Activated T-cell treated with anti-CD3 and anti-CD28 coated beads for 4 hours (primary cell): ENCODE results near the gene MYO19.
"Not testable (repeated sequence)": the region's sequence is repeated elsewhere in the genome, so short reads cannot be mapped to it uniquely, and the experiment has no call there.

Source experiments
- DNase-seq: peaks from one replicate; pipeline ENCODE4 v3.0.0-alpha.2; 2020

Gene MYO19

DNA sequence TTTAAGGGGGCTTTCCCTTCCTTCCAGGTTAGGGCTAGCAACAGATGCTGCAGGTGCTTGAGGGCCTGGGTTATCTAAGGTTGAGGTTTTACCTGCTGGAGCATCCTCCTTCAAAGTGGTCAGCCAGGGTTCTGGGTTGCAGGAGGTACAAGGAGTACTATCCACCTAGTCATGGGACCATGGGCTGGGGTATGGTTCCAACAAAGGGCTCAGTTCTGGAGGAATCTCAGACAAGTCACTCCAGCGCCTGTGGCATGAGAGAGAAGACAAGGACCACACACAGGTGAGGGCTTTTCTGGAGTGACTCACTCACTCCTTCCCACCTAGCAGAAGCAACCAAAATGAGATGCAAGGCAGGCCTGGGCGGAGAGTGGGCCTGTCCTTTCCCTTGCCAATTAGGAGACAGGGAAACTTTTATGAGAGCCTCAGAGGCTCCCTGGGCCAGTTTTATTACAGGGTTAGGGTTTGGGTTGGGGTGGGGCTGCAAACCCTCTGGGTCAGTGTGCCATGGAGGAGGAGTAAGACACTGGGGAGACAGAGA lies 2.2 kb downstream of the MYO19 start:
- DNase-seq, result no peak

DNA sequence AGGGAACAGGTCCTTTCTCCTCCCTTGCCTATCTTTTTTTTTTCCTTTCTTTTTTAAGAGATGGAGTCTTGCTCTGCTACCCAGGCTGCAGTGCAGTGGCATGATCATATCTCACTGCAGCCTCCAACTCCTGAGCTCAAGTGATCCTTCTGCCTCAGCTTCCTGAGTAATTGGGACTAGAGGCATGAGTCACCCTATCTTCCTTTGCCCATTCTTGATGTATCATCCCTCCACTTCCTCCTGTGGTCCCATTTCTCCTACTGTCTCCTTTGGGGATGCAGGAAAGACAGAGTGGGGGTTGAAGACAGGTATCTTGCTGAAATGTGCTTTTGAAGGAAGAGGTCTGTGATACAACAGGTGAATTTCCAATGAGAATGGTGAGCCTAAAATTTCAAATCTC lies 5.5 kb downstream of the MYO19 start:
- DNase-seq, result no peak

DNA sequence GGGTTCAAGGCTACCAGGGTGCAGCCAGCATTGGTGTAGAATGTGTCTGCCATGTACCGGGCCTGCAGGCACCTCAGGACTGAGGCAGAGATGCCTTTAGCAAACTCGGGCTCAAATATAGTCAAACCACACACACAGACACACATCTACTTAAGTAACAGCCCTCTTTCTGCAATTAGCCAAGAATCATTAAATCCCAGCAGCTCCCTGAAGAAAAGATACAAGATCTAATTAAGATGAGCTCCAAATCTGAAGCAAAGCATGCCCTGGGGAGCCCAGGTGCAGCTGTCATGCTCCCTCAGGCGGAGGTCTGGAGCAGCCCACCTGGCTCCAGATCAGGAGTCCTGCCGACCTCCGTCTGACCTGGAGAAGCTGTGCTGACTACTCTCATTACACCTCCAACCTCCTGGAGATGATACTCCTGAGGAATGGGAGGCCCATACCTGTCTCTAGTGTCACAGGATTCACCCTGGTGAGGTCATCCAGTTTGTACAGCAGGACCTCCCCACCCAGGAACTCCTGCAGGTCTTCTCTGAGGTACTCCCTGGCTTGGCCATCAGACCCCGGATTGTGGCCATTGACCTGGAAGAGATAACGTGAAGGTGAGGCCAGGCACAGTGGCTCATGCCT lies 6.9 kb downstream of the MYO19 start:
- DNase-seq, result no peak

DNA sequence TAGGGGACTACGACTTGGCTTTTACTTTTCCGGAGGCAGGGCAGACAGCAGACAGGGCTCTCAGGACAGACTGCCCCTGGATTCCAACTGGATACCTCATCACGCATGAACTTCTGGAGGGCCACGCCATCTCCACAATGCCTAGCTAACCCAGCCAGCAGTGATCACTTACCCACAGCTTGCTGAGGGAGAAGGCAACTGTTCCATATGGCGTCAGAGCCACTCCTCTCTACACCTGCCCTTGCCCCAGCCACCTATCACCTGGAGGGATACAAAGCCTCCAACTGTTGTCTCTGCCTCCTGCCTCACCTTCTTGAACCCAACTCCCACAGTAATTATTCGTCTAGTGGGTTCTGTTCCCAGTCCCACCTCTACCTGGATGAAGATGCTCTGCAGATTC lies 8.8 kb downstream of the MYO19 start:
- no peak for DNase-seq

DNA sequence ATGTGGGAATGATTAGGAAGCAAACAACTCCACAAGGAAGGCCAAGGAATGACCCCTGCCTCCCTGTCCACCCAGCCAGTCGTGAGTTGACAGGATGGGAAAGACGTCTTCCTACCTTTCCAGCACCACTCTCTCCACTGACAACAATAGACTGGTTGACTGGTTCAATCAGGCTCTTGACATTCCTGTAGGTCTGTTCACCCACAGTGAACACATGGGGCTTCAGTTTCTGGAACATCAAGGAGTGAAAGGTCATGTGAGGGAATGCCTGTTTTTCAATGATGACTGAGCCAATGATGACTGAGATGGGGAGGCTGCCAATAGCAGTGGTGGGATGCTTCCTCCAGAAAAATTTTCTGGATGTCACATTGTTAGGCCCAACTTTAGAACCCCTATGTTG lies 9.6 kb downstream of the MYO19 start:
- DNase-seq, result no peak

DNA sequence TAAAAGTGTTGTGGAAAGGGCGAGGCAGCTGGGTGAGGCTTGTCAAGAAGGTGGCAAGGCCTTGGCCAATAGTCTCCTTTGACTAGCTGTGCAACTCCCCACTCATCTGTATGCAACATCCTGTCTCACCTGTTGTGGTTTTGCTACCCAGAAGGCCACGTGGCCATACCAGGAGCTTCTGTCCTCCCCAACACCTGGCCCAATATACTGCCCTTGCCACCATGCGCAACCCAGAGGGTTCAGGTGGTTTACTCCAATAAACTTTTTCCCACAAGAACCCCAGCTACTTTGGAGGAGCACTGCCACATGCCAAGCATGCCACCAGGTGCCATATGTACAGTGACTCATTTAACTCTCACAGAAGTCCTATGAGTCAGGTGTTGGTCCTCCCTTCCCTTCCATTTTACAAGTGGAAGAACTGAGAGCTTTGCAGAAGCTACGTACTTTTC lies 10.2 kb downstream of the MYO19 start:
- DNase-seq, result no peak

DNA sequence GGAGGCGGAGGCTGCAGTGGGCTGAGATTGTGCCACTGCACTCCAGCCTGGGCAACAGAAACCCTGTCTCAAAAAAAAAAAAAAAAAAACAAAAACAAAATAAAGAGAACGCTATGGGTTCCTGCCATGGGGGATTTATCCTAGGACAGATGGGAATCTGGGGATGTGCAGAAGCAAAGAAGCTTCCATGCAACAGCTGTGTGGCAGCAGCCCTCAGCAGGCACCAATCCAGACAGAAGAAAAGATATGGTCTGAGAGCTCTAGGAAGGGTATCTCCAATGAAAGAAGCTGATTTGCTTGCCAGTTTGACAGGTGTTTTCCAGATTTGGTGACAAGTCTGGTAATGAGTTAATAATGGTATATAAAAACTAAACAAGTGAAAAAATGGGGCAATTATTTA lies 11.6 kb downstream of the MYO19 start:
- DNase-seq, result no peak

DNA sequence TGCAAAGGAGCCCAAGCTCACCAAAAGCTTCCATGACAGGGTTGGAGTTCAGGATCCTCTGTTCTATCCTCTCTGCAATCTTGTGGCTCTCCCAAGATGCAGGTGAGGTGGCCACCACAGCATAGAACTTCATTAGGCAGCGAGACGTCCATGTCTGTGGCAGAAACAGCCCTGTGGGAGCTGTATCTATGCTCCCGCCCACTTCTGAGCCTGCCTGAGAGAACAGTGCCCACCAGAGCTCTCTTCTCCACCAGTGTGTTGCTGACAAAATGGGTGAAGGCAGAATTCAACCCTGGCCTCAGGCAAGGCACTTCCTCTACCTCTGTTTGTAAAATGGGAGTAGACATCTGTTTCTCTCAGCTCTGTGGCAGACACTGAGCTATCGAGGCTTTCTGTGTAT lies 18.8 kb downstream of the MYO19 start:
- no peak for DNase-seq

DNA sequence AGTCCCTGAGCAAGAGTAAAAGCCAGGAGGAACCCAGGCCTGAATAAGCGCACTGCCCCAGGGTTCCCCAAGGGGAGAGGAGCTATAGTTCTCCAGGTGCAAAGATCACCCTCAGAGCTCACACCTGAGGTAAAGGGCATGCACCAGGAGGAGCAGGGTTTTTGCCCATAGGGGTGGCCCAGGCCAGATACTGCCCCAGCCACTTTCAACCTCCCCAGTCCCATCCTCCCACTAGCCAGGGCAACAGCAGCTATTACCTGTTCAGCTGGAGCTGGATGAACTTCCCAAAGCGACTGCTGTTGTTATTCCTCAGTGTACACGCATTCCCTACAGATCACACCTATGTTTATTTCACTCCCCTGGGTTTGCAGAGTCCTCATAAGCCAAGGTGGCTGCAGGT lies 19.8 kb downstream of the MYO19 start:
- DNase-seq, result no peak

DNA sequence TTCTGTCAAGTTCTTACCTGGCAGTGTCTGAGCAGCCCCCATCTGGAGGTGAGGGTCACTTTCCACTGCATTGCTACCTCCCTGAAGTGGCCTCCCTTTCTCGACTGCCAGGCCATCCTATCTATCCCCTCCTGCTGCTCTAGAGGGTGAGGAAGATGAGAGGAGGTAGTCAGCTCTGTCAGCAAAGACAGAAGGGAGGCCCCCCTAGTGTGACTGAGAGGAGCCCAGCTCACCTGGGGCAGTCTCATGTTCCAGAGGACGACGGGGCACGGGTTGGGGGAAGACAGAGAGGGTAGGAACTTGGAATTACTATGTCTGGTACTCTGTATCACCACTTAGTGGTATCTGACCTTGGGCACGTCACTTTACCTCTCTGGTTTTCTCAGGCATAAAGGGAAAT lies 22.0 kb downstream of the MYO19 start:
- DNase-seq, result no peak

DNA sequence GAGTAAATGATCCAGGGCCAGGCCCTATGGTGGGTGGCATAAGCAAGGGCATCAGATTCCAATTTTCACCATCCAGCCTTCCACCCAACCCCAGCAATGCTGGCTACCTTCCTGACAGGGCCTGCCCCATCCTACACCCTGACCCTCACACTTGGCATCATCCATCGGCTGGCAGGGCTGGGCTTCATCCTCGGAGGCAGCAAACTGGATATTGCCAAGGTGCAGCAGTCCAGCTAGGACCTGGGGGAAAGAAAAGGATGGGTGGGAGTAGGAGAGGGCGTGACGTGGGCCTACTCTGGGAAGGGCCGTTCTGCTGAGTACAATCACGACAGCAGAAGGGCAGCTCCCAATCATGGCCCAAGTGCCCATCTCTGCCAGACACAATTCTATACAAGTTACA lies 23.5 kb downstream of the MYO19 start:
- no peak for DNase-seq

DNA sequence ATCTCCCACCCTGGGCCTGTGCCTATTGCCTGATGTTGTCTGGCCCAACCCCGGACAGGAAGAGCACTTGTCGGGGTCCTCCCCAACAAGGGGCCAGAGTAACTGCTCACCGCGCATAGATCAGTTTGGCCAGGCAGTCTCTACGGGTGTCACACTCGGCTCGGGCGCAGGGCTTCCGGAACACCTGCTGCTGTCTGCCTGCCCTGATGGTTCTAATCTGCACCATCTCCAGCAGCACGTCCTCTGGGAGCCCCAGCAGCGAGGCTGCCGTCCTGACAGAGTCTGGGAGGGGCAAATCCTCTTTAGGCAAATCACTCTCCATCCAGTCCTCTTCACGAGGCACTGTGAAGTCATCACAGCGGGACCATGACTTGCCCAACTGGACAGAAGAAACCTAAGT lies 24.0 kb downstream of the MYO19 start:
- DNase-seq, result no peak

DNA sequence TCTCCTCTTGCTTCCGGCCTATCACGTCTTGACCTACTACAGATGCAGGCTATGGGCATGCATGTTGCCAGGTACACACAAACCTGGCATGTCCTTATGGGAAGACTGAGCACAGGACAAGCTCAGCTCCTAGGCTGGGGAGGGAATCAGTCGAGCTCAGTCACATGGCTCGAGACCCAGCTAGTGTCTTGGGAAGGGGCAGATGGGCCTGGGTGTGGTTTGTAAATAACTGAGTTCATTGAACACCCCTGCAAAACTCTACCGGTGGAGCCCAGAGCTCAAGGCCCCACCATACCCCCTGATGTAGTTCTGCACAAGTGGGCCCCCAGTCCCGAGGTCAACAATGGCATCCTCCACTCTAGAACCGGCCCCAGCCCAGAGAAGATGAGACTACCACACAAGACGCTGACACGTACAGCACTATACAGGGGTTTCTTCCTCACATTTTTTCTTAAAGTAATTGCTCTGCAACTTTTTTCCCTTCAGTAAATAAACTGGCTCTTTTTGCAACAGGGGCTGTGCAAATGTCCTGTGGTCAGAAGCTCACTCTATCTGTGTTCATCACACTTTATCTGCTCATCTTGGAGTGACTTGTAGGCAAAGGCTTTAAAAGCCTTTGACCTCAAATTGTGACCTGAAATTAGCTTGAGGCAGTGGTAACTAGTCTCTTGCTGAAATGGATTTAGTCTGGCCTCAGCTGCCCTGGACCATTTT lies 25.2 kb downstream of the MYO19 start:
- DNase-seq, result no peak

DNA sequence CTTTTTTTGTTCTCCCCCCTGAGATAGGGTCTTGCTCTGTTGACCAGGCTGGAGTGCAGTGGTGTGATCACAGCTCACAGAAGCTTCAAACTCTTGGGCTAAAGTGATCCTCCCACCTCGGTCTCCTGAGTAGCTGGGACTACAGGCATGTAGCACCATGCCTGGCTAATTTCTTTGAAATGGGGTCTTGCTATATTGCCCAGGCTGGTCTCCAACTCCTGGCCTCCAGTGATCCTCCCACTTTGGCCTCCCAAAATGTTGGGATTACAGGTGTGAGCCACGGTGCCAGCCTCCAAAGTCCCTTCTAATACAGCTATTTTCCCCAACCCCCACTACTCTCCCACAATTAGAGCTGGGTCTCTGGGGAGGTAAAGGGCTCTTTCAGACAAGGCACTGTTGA lies 26.2 kb downstream of the MYO19 start:
- DNase-seq, result not testable (repeated sequence)

DNA sequence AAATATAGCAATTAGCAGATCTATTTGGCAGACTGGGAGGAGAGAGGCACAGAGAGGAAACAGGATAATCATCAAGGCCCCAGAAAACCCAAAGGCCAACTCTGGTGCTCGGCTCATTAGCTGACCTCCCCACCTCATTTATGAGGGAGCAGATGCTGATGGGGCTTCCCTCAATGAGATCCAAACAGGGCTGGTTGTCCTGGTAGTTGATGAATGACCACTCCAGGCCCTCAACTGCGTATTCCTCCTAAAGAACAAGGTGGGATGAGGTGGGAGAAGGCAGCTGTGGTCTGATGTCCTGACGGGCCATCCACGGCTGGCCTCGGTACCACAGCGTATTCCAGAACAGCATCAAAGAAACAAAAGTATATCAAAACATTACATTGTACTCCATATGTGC lies 27.4 kb downstream of the MYO19 start:
- no peak for DNase-seq

DNA sequence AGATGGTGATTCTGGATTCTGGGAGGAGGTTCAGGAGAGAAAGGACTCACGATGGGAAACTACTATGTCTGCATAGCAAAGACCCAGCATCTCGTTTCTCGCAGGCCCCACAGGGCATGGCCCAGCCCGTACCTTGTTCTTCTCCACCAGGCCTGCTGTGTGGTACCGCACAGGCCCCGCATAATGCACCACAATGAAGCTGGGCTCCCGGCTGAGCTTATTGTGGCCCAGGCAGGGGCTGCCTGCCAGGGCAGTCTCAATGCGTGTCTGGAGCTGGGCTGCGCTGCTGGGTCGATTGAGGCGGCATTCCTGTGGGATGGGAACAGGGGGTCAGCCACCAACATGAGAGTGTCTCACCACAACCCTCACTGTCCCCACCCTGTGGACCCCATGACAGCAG lies 27.8 kb downstream of the MYO19 start:
- no peak for DNase-seq

DNA sequence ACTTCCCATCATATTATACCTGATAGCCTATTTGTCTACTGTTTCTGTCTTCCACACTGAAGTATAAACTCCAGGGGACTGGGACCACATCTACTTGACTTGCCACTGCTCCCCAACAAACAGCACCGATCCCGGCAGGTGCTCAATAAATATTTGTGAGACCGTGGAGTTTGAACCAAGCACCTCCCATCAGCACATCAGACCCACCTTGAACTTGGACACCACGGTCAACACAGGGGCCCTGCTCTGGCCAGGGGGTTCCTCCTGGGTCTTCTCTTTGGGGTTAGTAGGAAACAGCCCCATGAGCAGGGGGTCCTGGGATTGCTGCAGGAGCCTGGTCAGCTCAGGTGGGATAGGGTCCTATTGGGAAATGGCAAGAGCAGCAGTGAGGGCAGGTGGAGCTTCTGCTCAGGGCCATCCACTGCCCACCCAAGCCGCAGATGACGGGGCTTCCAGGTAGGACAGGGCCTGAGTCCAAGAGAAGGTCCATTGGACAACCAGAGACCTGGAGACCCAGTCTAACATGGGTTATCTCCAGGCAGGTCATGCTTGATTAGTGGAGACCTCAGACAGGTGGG lies 28.3 kb downstream of the MYO19 start:
- no peak for DNase-seq

DNA sequence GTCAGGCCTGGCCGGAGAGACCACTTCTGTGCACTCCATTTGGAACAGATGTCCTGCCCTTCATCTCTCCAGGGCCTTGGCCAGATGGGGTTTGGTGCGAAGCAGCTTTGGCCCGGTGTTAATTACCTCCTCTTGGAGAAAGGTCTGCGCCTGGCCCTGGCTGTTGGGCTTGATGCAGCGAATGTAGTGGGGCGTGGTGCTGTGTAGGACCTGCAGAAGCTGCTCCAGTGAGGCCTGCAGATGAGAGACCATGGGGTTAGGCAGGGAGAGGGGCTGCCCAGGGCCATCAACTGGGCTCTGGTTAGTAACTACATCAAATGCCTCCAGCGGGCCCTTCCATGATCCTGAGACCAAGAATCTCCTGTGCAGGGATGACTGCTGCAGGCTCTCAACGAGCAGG lies 29.5 kb downstream of the MYO19 start:
- DNase-seq, result no peak

DNA sequence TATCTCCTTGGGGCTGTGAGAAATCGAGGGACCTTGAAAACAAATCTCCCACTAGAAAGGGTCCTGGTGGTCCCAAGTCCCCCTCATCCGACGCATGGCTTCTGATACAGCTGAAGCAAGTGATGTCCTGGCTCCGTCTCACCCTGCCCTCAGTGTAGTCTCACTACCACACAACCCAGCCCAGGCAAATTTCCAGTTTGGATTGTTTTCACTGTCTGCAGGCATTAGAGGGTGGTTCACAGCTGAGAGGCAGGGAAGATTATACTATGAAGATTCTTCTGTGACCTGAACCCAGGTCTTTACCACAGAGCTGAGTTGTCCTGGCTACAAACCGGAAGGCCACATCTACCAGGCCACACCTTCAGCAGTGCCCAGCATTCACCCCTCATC lies 30.5 kb downstream of the MYO19 start:
- DNase-seq, result no peak

DNA sequence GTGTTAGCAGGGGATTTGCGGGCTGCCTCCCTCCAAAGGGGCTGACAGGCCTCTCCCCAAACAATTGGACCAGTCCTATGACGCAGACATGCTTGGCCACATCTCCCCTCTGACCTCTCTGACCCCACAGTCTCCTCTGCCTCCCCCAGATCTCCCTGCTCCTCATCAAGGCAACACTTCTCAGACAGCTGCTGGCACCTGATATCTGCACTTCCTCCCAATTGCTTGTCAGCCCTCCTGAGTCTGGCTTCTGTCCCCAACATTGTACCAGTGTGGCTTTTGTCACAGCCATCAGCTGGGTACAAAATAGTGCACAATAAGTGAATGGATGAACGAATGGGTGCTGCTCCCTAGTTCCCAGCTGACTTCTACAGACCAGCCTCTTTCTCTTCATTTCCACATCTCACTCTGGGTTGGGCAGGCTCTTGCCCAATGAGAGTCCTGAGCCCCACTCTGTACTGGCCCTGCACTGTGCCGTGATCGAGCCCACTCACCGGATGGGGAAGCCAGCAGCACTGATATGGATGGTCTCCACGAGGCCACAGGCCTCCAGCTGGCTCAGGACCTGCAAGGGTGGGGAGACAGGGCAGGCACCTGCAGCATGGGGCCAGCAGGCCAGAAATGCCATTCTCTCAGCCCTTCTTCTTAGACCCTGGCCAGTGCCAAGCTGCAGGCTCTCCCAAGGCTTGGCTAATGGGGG lies 31.1 kb downstream of the MYO19 start:
- no peak for DNase-seq

DNA sequence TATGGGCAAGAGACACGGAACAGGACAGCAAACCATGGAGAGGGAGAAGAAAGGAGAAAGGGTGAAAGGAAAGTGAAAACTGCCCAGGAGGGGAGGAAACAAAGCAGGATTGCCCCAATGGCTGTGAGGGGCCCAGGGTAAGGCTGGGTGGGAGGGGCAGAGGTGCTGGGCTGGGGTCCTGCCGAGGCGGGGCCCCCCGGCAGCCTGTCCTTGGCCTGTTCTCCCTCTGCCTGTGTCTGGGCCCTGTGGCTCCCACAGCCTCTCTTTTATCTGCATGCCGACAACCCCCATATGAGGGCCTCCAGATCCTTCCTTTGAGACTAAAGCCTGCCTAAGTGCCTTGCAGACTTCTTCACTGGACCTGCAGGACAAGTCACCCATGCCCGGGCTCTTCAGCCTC lies 32.7 kb downstream of the MYO19 start:
- no peak for DNase-seq

DNA sequence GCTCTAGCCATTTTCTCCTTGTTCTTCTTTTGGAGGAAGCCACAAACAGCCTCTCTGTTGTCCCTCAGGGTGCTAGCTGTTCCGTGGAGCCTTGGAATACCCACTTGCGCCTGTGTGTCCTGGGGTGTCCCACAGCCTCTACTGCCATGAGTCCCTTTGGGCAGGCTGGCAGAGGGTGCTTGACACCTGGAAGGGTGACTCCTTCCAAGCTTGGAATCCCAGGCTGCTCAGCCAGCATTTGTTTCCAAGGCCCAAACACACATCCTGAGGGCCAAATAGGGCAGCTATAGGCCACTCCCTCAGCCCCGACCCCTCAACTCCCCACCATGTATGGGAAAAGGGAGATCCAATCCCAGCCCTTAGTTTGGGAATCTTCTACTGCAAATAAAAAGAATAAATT lies 33.3 kb downstream of the MYO19 start:
- DNase-seq, result no peak

DNA sequence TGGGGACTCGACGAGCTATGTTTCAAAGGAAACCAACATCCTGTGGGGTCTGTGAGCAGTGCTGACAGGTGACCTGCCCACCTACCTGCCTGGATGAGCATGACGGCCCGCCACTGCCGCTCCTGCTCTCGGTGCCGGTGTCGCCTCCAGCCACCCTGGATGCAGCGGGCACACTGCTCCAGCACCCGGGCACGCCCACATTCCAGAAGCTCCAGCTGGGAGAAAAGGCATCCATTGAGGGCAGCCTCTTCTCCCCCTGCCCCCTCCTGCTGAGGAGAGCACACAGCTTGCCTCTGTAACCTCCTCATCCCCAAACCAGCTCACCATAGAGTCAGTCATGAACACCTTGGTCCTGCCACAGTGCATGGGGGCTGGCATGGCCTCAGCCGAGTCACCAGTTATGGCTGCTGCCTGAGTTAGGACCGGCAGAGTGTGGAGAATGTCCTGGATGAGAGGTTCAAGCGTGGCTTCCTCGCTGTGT lies 33.9 kb downstream of the MYO19 start:
- DNase-seq, result no peak
